OCI-M1 (cell line): Measurements from ENCODE around the gene CAPN9.
"Not testable (repeated sequence)": the region's sequence is repeated elsewhere in the genome, so short reads cannot be mapped to it uniquely, and the experiment has no call there.

Experiments used
- DNase-seq: peaks from one replicate; lab custom pipeline; 2025; lab: John Stamatoyannopoulos, UW

CAPN9 gene

GRCh38 chr1:230747127-230747730 lies at the start of gene CAPN9:
TSS of gene CAPN9 (plus strand) at chr1:230747388. CDS start at chr1:230747497, 109 bp downstream.
- DNase-seq, result no peak

- no peak for DNase-seq
These were observed 49.1 kb upstream of the CAPN9 start for GRCh38 chr1:230698130-230698529.

GRCh38 chr1:230698964-230699363 lies 48.2 kb upstream of the CAPN9 start:
- not testable (repeated sequence) for DNase-seq

GRCh38 chr1:230699716-230700115 lies 47.5 kb upstream of the CAPN9 start:
- no peak for DNase-seq

GRCh38 chr1:230700132-230700531 lies 47.1 kb upstream of the CAPN9 start:
- no peak for DNase-seq

- DNase-seq, result no peak
These were observed 45.8 kb upstream of the CAPN9 start for GRCh38 chr1:230701434-230701833.

GRCh38 chr1:230701895-230702768 lies 45.1 kb upstream of the CAPN9 start:
- no peak for DNase-seq

GRCh38 chr1:230702934-230703678 lies 44.1 kb upstream of the CAPN9 start:
- no peak for DNase-seq

- DNase-seq, result no peak
These were observed 43.4 kb upstream of the CAPN9 start for GRCh38 chr1:230703679-230704385.

GRCh38 chr1:230704830-230705229 lies 42.4 kb upstream of the CAPN9 start:
- no peak for DNase-seq

GRCh38 chr1:230705289-230706019 lies 41.7 kb upstream of the CAPN9 start:
- no peak for DNase-seq

- no peak for DNase-seq
These were observed 41.0 kb upstream of the CAPN9 start for GRCh38 chr1:230706020-230706699.

GRCh38 chr1:230706887-230707731 lies 40.1 kb upstream of the CAPN9 start:
- DNase-seq, result no peak

- DNase-seq, result no peak
These were observed 39.2 kb upstream of the CAPN9 start for GRCh38 chr1:230707732-230708630.

GRCh38 chr1:230708631-230709580 lies 38.3 kb upstream of the CAPN9 start:
- DNase-seq, result peak; percentile 28

- DNase-seq, result no peak
These were observed 37.3 kb upstream of the CAPN9 start for GRCh38 chr1:230709619-230710542.

GRCh38 chr1:230710543-230710904 lies 36.7 kb upstream of the CAPN9 start:
- DNase-seq, result no peak
